ENCODE data around the gene NAT8.
"Not testable (repeated sequence)": the region's sequence is repeated elsewhere in the genome, so short reads cannot be mapped to it uniquely, and the experiment has no call there.

- TF ChIP-seq CTCF (IDR thresholded peaks at IDR 0.05) = peak in 2 of 7 experiments; percentile 38 to 49
- TF ChIP-seq POLR2A (IDR thresholded peaks at IDR 0.05) = not testable (repeated sequence)
These were observed 11.5 kb downstream of the NAT8 start for GRCh38 chr2:73630662-73631266.

All from body of pancreas (tissue), 4 donors.